Measurements from ENCODE around the gene CMPK2. TPM values are rescaled to one million over a fixed set of nuclear protein-coding genes. Genes with fewer than 3 reads are reported as not detected.

Gene CMPK2
- total RNA-seq, 1 donor from 2014 or later, result 1.9 TPM

- Mint-ChIP-seq H3K4me1 (peaks cover 21% of the 10 kb centered on the region), H3K36me3 (ENCODE audit: low read depth) (no peaks in the 10 kb centered on the region), H3K27ac (no peak overlapping the region), H3K4me3 (no peak overlapping the region), H3K27me3 (peaks cover 4% of the 10 kb centered on the region), H3K9me3 (no peaks in the 10 kb centered on the region)
- DNase-seq (no peak), ATAC-seq (ENCODE audit: low read depth) (no peak)
- intact Hi-C loops (cut with micrococcal nuclease), result loop anchor here (5.0 kb wide), 1 partner anchor 38 kb away; the partner anchor contains the start of gene RNF144A
- ChIA-PET POLR2A (interaction anchor here (0.8 kb wide), 1 partner anchor 1900 kb away, joined by 3 read pairs; no protein-coding TSS in a partner anchor), CTCF (no interaction called here)
- no peak for TF ChIP-seq CTCF (IDR thresholded peaks at IDR 0.05)
Observed at GRCh38 chr2:6879011-6879410, 13.3 kb upstream of the CMPK2 start.

- POLR2A ChIA-PET, result no interaction called here
- Mint-ChIP-seq H3K36me3 (ENCODE audit: low read depth) (no peaks in the 10 kb centered on the region), H3K27ac (no peak overlapping the region), H3K9me3 (no peaks in the 10 kb centered on the region), H3K4me1 (peaks cover 21% of the 10 kb centered on the region), H3K27me3 (peaks cover 4% of the 10 kb centered on the region), H3K4me3 (no peak overlapping the region)
- CTCF ChIA-PET, result interaction anchor here (0.8 kb wide), 1 partner anchor 18 kb away, joined by 3 read pairs; no protein-coding TSS in a partner anchor
- intact Hi-C loops (cut with micrococcal nuclease), result loop anchor here (5.0 kb wide), 1 partner anchor 39 kb away; the partner anchor contains the start of gene RNF144A
- ATAC-seq (ENCODE audit: low read depth) (no peak), DNase-seq (no peak)
- no peak for TF ChIP-seq CTCF (IDR thresholded peaks at IDR 0.05)
Observed at GRCh38 chr2:6878549-6878948, 12.8 kb upstream of the CMPK2 start.

GRCh38 chr2:6877402-6878304 lies 11.9 kb upstream of the CMPK2 start, which contains the start of gene RSAD2:
RSAD2 (plus strand) TSS chr2:6877777; CDS start chr2:6877801, 24 bp downstream.
- ATAC-seq (ENCODE audit: low read depth), result peak; percentile 83
- TF ChIP-seq CTCF (IDR thresholded peaks at IDR 0.05), result no peak
- Mint-ChIP-seq H3K4me3 (peak within 1 kb of the TSS; percentile 80), H3K27me3 (peaks cover 4% of the 10 kb centered on the region), H3K27ac (no peak within 1 kb of the TSS), H3K36me3 (ENCODE audit: low read depth) (no peaks in the 10 kb centered on the region), H3K4me1 (peaks cover 30% of the 10 kb centered on the region), H3K9me3 (no peaks in the 10 kb centered on the region)
- ChIA-PET POLR2A (no interaction called here), CTCF (interaction anchor here (0.8 to 1.6 kb wide), 3 partner anchors 11 to 19 kb away, joined by 3 to 7 read pairs (median 4); partner anchors contain the start of gene CMPK2)
- intact Hi-C loops (cut with micrococcal nuclease), result loop anchor here (1.0 to 5.0 kb wide), 2 partner anchors 11 to 40 kb away; partner anchors contain the start of gene RNF144A
- DNase-seq, result no peak

- intact Hi-C loops (cut with micrococcal nuclease), result loop anchor here (5.0 kb wide), 1 partner anchor 41 kb away; the partner anchor contains the start of gene RNF144A
- CTCF ChIA-PET, result no interaction called here
- Mint-ChIP-seq H3K27ac (no peak overlapping the region), H3K4me3 (no peak overlapping the region), H3K27me3 (peaks cover 4% of the 10 kb centered on the region), H3K36me3 (ENCODE audit: low read depth) (no peaks in the 10 kb centered on the region), H3K4me1 (peaks cover 36% of the 10 kb centered on the region), H3K9me3 (no peaks in the 10 kb centered on the region)
- ATAC-seq (ENCODE audit: low read depth) (no peak), DNase-seq (no peak)
- no peak for TF ChIP-seq CTCF (IDR thresholded peaks at IDR 0.05)
- POLR2A ChIA-PET, result no interaction called here
Observed at GRCh38 chr2:6876309-6876708, 10.6 kb upstream of the CMPK2 start.

GRCh38 chr2:6874032-6874431 lies 8.3 kb upstream of the CMPK2 start:
- intact Hi-C loops (cut with micrococcal nuclease), result no loop called here
- H3K4me3 Mint-ChIP-seq, result no peak overlapping the region
- no peaks in the 10 kb centered on the region for H3K9me3 Mint-ChIP-seq
- H3K4me1 Mint-ChIP-seq, result peaks cover 36% of the 10 kb centered on the region
- POLR2A ChIA-PET, result no interaction called here
- no peaks in the 10 kb centered on the region for H3K27me3 Mint-ChIP-seq
- no peak overlapping the region for H3K27ac Mint-ChIP-seq
- ATAC-seq (ENCODE audit: low read depth), result no peak
- no peak for TF ChIP-seq CTCF (IDR thresholded peaks at IDR 0.05)
- CTCF ChIA-PET, result no interaction called here
- no peak for DNase-seq
- no peaks in the 10 kb centered on the region for H3K36me3 Mint-ChIP-seq (ENCODE audit: low read depth)

All from activated B cell treated with CpG ODN at 0.5 μM for 24 hours (primary cell).